Cardiac muscle cell (in vitro differentiated cells and primary cell): ENCODE measurements around the gene THEMIS. TPM values are rescaled to one million over a fixed set of nuclear protein-coding genes. Genes with fewer than 3 reads are reported as not detected.

Source experiments
- DNase-seq, 2 donors: peaks; one replicate each; pipeline versions ENCODE4 v3.0.0 to v3.0.0-alpha.2; 2010 to 2017; ENCODE audit warnings: low read depth in 1 of 2, low spot score in 1 of 2
- H3K27ac ChIP-seq: fragments of 200-600 bp; sonication (generic); 2 replicates; pipeline ENCODE4 v1.5.1; 2016
- H3K27me3 ChIP-seq: fragments of 200-600 bp; sonication (generic); 2 replicates; pipeline ENCODE4 v1.6.0; 2016; ENCODE audit warnings: control low read depth
- H3K36me3 ChIP-seq: fragments of 200-600 bp; sonication (generic); 2 replicates; pipeline ENCODE4 v1.5.1; 2016; ENCODE audit warnings: control low read depth
- H3K4me1 ChIP-seq: fragments of 200-600 bp; sonication (generic); 2 replicates; pipeline ENCODE4 v1.8.1; 2017; ENCODE audit warnings: low read depth, mild to moderate bottlenecking, mixed run types
- H3K4me3 ChIP-seq: fragments of 200-600 bp; sonication (generic); 2 replicates; pipeline ENCODE4 v1.5.1; 2016; ENCODE audit warnings: mild to moderate bottlenecking
- H3K9me3 ChIP-seq: fragments of 200-600 bp; sonication (generic); 2 replicates; pipeline ENCODE4 v1.5.1; 2017; ENCODE audit warnings: low read depth, mild to moderate bottlenecking, control low read depth
- CTCF ChIP-seq: IDR thresholded peaks from 2 replicates; pipeline ENCODE4 v1.5.1; 2012; ENCODE audit warnings: low read depth, mild to moderate bottlenecking, low read length
- polyA plus RNA-seq: library from polyadenylated mRNA; unstranded; fragments of >200 nt; fragmentation: Nextera tagmentation; extraction: Ambion mirVana; gene quantifications from 2 replicates; pipeline ENCODE4 v1.2.1, GENCODE V29; 2016
- total RNA-seq: library from RNA; depleted of rRNA; stranded (reverse); fragments of >200 nt; gene quantifications from 2 replicates; pipeline ENCODE4 v1.2.3, GENCODE V29; 2016

Gene THEMIS
- not detected in 2 replicates for total RNA-seq
- 0.06 TPM in 1 of 2 replicates, not detected in the other for polyA plus RNA-seq

GRCh38 chr6:127900935-127901334 lies at the start of gene THEMIS:
TSS of gene THEMIS (minus strand) at chr6:127901058. CDS start at chr6:127900932, 126 bp downstream.
- TF ChIP-seq CTCF, result no peak
- DNase-seq, result no peak
- no peaks in the 10 kb centered on the region for H3K9me3 ChIP-seq
- H3K4me1 ChIP-seq, result peaks cover 10% of the 10 kb centered on the region
- H3K4me3 ChIP-seq, result no peak within 1 kb of the TSS
- H3K27ac ChIP-seq, result no peak within 1 kb of the TSS
- no peaks in the 10 kb centered on the region for H3K27me3 ChIP-seq
- H3K36me3 ChIP-seq, result no peaks in the 10 kb centered on the region

- H3K4me1 ChIP-seq, result no peaks in the 10 kb centered on the region
- H3K36me3 ChIP-seq, result no peaks in the 10 kb centered on the region
- H3K9me3 ChIP-seq, result no peaks in the 10 kb centered on the region
- no peak overlapping the region for H3K27ac ChIP-seq
- no peaks in the 10 kb centered on the region for H3K27me3 ChIP-seq
- H3K4me3 ChIP-seq, result no peak overlapping the region
- TF ChIP-seq CTCF, result no peak
- DNase-seq, result no peak
Measured at GRCh38 chr6:127949251-127949650, 48.4 kb upstream of the THEMIS start.

- no peak for TF ChIP-seq CTCF
- Histone ChIP-seq H3K9me3 (no peaks in the 10 kb centered on the region), H3K4me3 (no peak overlapping the region), H3K4me1 (no peaks in the 10 kb centered on the region), H3K36me3 (no peaks in the 10 kb centered on the region), H3K27me3 (no peaks in the 10 kb centered on the region), H3K27ac (no peak overlapping the region)
- no peak for DNase-seq
Measured at GRCh38 chr6:127946388-127946787, 45.5 kb upstream of the THEMIS start.

GRCh38 chr6:127945434-127946097 lies 44.7 kb upstream of the THEMIS start:
- H3K4me1 ChIP-seq, result no peaks in the 10 kb centered on the region
- H3K36me3 ChIP-seq, result no peaks in the 10 kb centered on the region
- TF ChIP-seq CTCF, result no peak
- DNase-seq, result no peak
- H3K27me3 ChIP-seq, result no peaks in the 10 kb centered on the region
- no peaks in the 10 kb centered on the region for H3K9me3 ChIP-seq
- no peak overlapping the region for H3K27ac ChIP-seq
- no peak overlapping the region for H3K4me3 ChIP-seq

- Histone ChIP-seq H3K4me1 (no peaks in the 10 kb centered on the region), H3K9me3 (no peaks in the 10 kb centered on the region), H3K27ac (no peak overlapping the region), H3K27me3 (no peaks in the 10 kb centered on the region), H3K36me3 (no peaks in the 10 kb centered on the region), H3K4me3 (no peak overlapping the region)
- no peak for DNase-seq
- no peak for TF ChIP-seq CTCF
Measured at GRCh38 chr6:127941228-127941627, 40.4 kb upstream of the THEMIS start.
